OCI-LY3 (cell line): ENCODE measurements around the gene SMC3.
"Not testable (repeated sequence)": the region's sequence is repeated elsewhere in the genome, so short reads cannot be mapped to it uniquely, and the experiment has no call there.

Experiments used
- H2AFZ ChIP-seq: fragments of 200-600, 300-600 bp; shearing (Covaris generic); 2 replicates; pipeline ENCODE4 v1.6.0; 2014; ENCODE audit warnings: antibody characterized with exemption, low read depth, low read length
- H3K27ac ChIP-seq: fragments of 200-600, 300-600 bp; sonication (generic); 2 replicates; pipeline ENCODE4 v1.5.1; 2014; ENCODE audit warnings: mild to moderate bottlenecking, low read length, moderate library complexity, mixed read lengths
- H3K27me3 ChIP-seq: fragments of 200-600, 300-600 bp; sonication (generic); 2 replicates; pipeline ENCODE4 v1.6.1; 2014; ENCODE audit warnings: low read depth, low read length, mixed read lengths
- H3K36me3 ChIP-seq: fragments of 200-600, 300-600 bp; sonication (generic); replicated peaks from 2 replicates; pipeline ENCODE3; 2014; ENCODE audit warnings: low read depth, low read length, mixed read lengths
- H3K4me1 ChIP-seq: fragments of 300-600, 200-600 bp; sonication (generic); 2 replicates; pipeline ENCODE4 v1.6.1; 2014; ENCODE audit warnings: low read length, mixed read lengths
- H3K4me2 ChIP-seq: fragments of 200-600, 300-600 bp; sonication (generic); 2 replicates; pipeline ENCODE4 v1.6.1; 2014; ENCODE audit warnings: low read length, mixed read lengths
- H3K4me3 ChIP-seq: fragments of 300-600, 200-600 bp; sonication (generic); 2 replicates; pipeline ENCODE4 v1.5.1; 2014; ENCODE audit warnings: antibody characterized with exemption, mild to moderate bottlenecking, low read length, moderate library complexity
- H3K79me2 ChIP-seq: fragments of 300-600, 200-600 bp; shearing (Covaris generic); 2 replicates; pipeline ENCODE4 v1.6.1; 2014; ENCODE audit warnings: mild to moderate bottlenecking, low read length, mixed read lengths
- H3K9ac ChIP-seq: fragments of 300-600, 200-600 bp; shearing (Covaris generic); 2 replicates; pipeline ENCODE4 v1.6.0; 2014; ENCODE audit warnings: mild to moderate bottlenecking, low read length, moderate library complexity
- H3K9me3 ChIP-seq: fragments of 200-600, 300-600 bp; shearing (Covaris generic); 2 replicates; pipeline ENCODE4 v1.6.1; 2014; ENCODE audit warnings: low read length, mixed read lengths; ENCODE audit not compliant: insufficient read depth
- H4K20me1 ChIP-seq: fragments of 200-600, 300-600 bp; sonication (generic); 2 replicates; pipeline ENCODE4 v1.6.1; 2016; ENCODE audit warnings: low read length, mixed read lengths; ENCODE audit not compliant: insufficient read depth
- CTCF ChIP-seq: fragments of 200-600, 300-600 bp; sonication (generic); IDR thresholded peaks from 2 replicates; pipeline ENCODE4 v1.5.1; 2014; ENCODE audit warnings: antibody characterized with exemption, low read length, low read depth
- EZH2phosphoT487 ChIP-seq: fragments of 200-600 bp; shearing (Covaris generic); IDR thresholded peaks from 2 replicates; pipeline ENCODE4 v1.6.1; 2018; ENCODE audit warnings: antibody characterized with exemption, mixed run types, low read depth

The SMC3 gene

GRCh38 chr10:110524859-110525232 lies 42.6 kb upstream of the SMC3 start:
- H4K20me1 ChIP-seq: no peaks in the 10 kb centered on the region
- no peak overlapping the region for H3K9ac ChIP-seq
- H3K27me3 ChIP-seq: no peaks in the 10 kb centered on the region
- no peak overlapping the region for H2AFZ ChIP-seq
- no peaks in the 10 kb centered on the region for H3K36me3 ChIP-seq
- H3K4me1 ChIP-seq: no peaks in the 10 kb centered on the region
- H3K27ac ChIP-seq: no peak overlapping the region
- TF ChIP-seq CTCF: no peak
- H3K4me3 ChIP-seq: no peak overlapping the region
- H3K79me2 ChIP-seq: no peaks in the 10 kb centered on the region
- no peak overlapping the region for H3K4me2 ChIP-seq
- no peaks in the 10 kb centered on the region for H3K9me3 ChIP-seq

GRCh38 chr10:110525349-110526260 lies 41.9 kb upstream of the SMC3 start:
- no peaks in the 10 kb centered on the region for H4K20me1 ChIP-seq
- H3K4me3 ChIP-seq: no peak overlapping the region
- H3K4me1 ChIP-seq: no peaks in the 10 kb centered on the region
- H3K9ac ChIP-seq: no peak overlapping the region
- H3K79me2 ChIP-seq: no peaks in the 10 kb centered on the region
- H2AFZ ChIP-seq: no peak overlapping the region
- H3K4me2 ChIP-seq: no peak overlapping the region
- TF ChIP-seq CTCF (no peak), EZH2phosphoT487 (no peak)
- no peaks in the 10 kb centered on the region for H3K9me3 ChIP-seq
- H3K27ac ChIP-seq: no peak overlapping the region
- H3K27me3 ChIP-seq: no peaks in the 10 kb centered on the region
- no peaks in the 10 kb centered on the region for H3K36me3 ChIP-seq

- Histone ChIP-seq H3K27ac (no peak overlapping the region), H4K20me1 (no peaks in the 10 kb centered on the region), H3K9ac (no peak overlapping the region), H3K4me1 (no peaks in the 10 kb centered on the region), H3K4me3 (no peak overlapping the region), H3K27me3 (no peaks in the 10 kb centered on the region), H3K4me2 (no peak overlapping the region), H3K36me3 (no peaks in the 10 kb centered on the region), H3K79me2 (no peaks in the 10 kb centered on the region), H3K9me3 (no peaks in the 10 kb centered on the region), H2AFZ (no peak overlapping the region)
- no peak for TF ChIP-seq EZH2phosphoT487
- TF ChIP-seq CTCF: no peak
These were observed 39.7 kb upstream of the SMC3 start for GRCh38 chr10:110527731-110528171.

- H2AFZ ChIP-seq: no peak overlapping the region
- no peak overlapping the region for H3K4me2 ChIP-seq
- H3K27ac ChIP-seq: no peak overlapping the region
- H3K4me3 ChIP-seq: no peak overlapping the region
- no peaks in the 10 kb centered on the region for H4K20me1 ChIP-seq
- H3K4me1 ChIP-seq: no peaks in the 10 kb centered on the region
- H3K79me2 ChIP-seq: no peaks in the 10 kb centered on the region
- H3K36me3 ChIP-seq: no peaks in the 10 kb centered on the region
- TF ChIP-seq CTCF: no peak
- no peak for TF ChIP-seq EZH2phosphoT487
- no peaks in the 10 kb centered on the region for H3K9me3 ChIP-seq
- no peaks in the 10 kb centered on the region for H3K27me3 ChIP-seq
- no peak overlapping the region for H3K9ac ChIP-seq
These were observed 39.1 kb upstream of the SMC3 start for GRCh38 chr10:110528224-110528996.

GRCh38 chr10:110528997-110529524 lies 38.4 kb upstream of the SMC3 start:
- not testable (repeated sequence) for H2AFZ ChIP-seq, H3K4me2 ChIP-seq, H3K27me3 ChIP-seq, H3K9me3 ChIP-seq, H3K27ac ChIP-seq, H3K4me3 ChIP-seq, H3K36me3 ChIP-seq, H3K79me2 ChIP-seq, H3K4me1 ChIP-seq, H4K20me1 ChIP-seq, H3K9ac ChIP-seq
